WTC11 (cell line): ENCODE data around the gene EPSTI1. TPM values are rescaled to one million over a fixed set of nuclear protein-coding genes. Genes with fewer than 3 reads are reported as not detected.

Experiments
- ATAC-seq: fragments of 200-7000 bp; cut with Tn5 transposase; 2 replicates; pipeline ENCODE4 v1.10.0; 2021; ENCODE audit warnings: mild to moderate bottlenecking, moderate library complexity
- CTCF ChIA-PET: fragments of 300-600 bp; sonication (Branson Sonifier 250); formaldehyde crosslinking; loops from one replicate; lab custom pipeline; 2021; ENCODE audit warnings: antibody characterized with exemption; lab: Charles Lee
- POLR2A ChIA-PET: fragments of 350-600 bp; sonication (Branson Sonifier 250); formaldehyde crosslinking; loops from one replicate; lab custom pipeline; 2021; ENCODE audit warnings: antibody characterized with exemption; lab: Charles Lee
- DNase-seq: peaks from one replicate; pipeline ENCODE4 v3.0.0; 2021; ENCODE audit warnings: low spot score
- H3K27ac Mint-ChIP-seq: 2 replicates; pipeline ENCODE4 v1.8.0; 2021; ENCODE audit warnings: mixed read lengths
- H3K27me3 Mint-ChIP-seq: 2 replicates; pipeline ENCODE4 v1.8.0; 2021; ENCODE audit warnings: low read depth, mild to moderate bottlenecking, moderate library complexity, mixed read lengths
- H3K36me3 Mint-ChIP-seq: 2 replicates; pipeline ENCODE4 v1.8.0; 2021; ENCODE audit warnings: mixed read lengths
- H3K4me1 Mint-ChIP-seq: 2 replicates; pipeline ENCODE4 v1.8.0; 2022; ENCODE audit warnings: mixed read lengths
- H3K4me3 Mint-ChIP-seq: 2 replicates; pipeline ENCODE4 v1.8.0; 2021; ENCODE audit warnings: mild to moderate bottlenecking, moderate library complexity, mixed read lengths
- H3K9me3 Mint-ChIP-seq: 2 replicates; pipeline ENCODE4 v1.8.0; 2021; ENCODE audit warnings: mixed read lengths
- CREM ChIP-seq: sonication (generic); formaldehyde crosslinking; IDR thresholded peaks from 2 replicates; pipeline ENCODE4 v1.8.1; 2022; ENCODE audit warnings: mild to moderate bottlenecking, missing genetic modification reagents, moderate library complexity
- JAZF1 ChIP-seq: fragments of 250-450 bp; sonication (Bioruptor Pico); IDR thresholded peaks from 2 replicates; pipeline ENCODE4 v1.9.0; 2021; ENCODE audit warnings: moderate library complexity, mild to moderate bottlenecking, inconsistent platforms
- JUN ChIP-seq: sonication (generic); formaldehyde crosslinking; IDR thresholded peaks from 2 replicates; pipeline ENCODE4 v1.8.0; 2023; ENCODE audit warnings: mild to moderate bottlenecking, missing genetic modification reagents
- MXD4 ChIP-seq: fragments of 250-450 bp; sonication (Bioruptor Pico); IDR thresholded peaks from 2 replicates; pipeline ENCODE4 v1.8.0; 2021; ENCODE audit warnings: mild to moderate bottlenecking, moderate library complexity, borderline replicate concordance
- MYBL2 ChIP-seq: sonication (generic); formaldehyde crosslinking; IDR thresholded peaks from 2 replicates; pipeline ENCODE4 v1.8.1; 2023; ENCODE audit warnings: mild to moderate bottlenecking, moderate library complexity, missing genetic modification reagents
- SOX15 ChIP-seq: fragments of 250-450 bp; sonication (Bioruptor Pico); IDR thresholded peaks from 2 replicates; pipeline ENCODE4 v1.9.0; 2021; ENCODE audit warnings: mild to moderate bottlenecking
- TEAD4 ChIP-seq: sonication (generic); formaldehyde crosslinking; IDR thresholded peaks from 2 replicates; pipeline ENCODE4 v1.8.0; 2022; ENCODE audit warnings: mild to moderate bottlenecking, missing genetic modification reagents
- ZBTB43 ChIP-seq: sonication (generic); formaldehyde crosslinking; IDR thresholded peaks from 2 replicates; pipeline ENCODE4 v1.8.1; 2023; ENCODE audit warnings: mild to moderate bottlenecking, missing genetic modification reagents
- ZNF396 ChIP-seq: fragments of 250-450 bp; sonication (Bioruptor Pico); IDR thresholded peaks from 2 replicates; pipeline ENCODE4 v1.8.0; 2021; ENCODE audit warnings: mild to moderate bottlenecking, moderate library complexity, borderline replicate concordance
- total RNA-seq: library from RNA; stranded (reverse); gene quantifications from 3 replicates; pipeline ENCODE4 v1.2.3, GENCODE V29; 2021
- TF ChIP-seq, protein P1 (sequence below): sonication (generic); formaldehyde crosslinking; IDR thresholded peaks from 2 replicates; pipeline ENCODE4 v1.8.1; 2023; ENCODE audit warnings: mild to moderate bottlenecking, missing genetic modification reagents, borderline replicate concordance
- TF ChIP-seq, protein P2 (sequence below): sonication (generic); formaldehyde crosslinking; IDR thresholded peaks from 2 replicates; pipeline ENCODE4 v1.8.1; 2022; ENCODE audit warnings: mild to moderate bottlenecking, missing genetic modification reagents, moderate library complexity, borderline replicate concordance
- TF ChIP-seq, protein P3 (sequence below): sonication (generic); formaldehyde crosslinking; IDR thresholded peaks from 2 replicates; pipeline ENCODE4 v1.8.1; 2022; ENCODE audit warnings: missing genetic modification reagents, borderline replicate concordance
- TF ChIP-seq, protein P4 (sequence below): sonication (generic); formaldehyde crosslinking; IDR thresholded peaks from 2 replicates; pipeline ENCODE4 v1.8.0; 2022; ENCODE audit warnings: mild to moderate bottlenecking, missing genetic modification reagents

Gene EPSTI1
- total RNA-seq, 1 experiment from 2014 or later, result 2.1 TPM

DNA sequence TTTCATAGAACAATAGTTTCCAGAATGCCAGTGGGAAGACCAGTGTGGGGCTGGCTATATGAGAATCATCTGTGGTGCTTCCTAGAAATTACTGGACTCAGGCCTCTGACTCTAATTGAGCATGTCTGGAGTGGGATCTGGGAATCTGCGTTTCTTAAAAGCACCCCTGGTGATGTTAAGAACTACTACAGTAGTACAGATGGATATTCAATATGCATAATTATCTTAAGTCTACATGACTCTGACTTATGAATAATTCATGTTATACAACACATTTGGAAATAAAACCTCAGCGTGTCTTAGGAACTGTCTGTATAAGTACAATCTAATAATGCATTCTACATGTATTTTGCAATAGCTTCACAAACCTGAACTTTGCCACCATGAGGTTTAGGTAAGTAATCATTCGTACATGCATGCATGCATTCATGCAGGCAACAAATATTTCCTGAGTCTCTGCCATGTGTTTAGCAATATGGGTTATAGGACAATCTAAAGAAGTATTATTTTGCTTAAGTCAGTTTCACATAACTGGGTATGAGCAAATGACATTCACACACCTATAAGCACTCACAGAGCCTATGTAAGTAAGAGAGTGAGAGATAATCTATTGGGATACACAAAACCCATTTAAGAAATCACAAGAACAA, 62.0 kb downstream of the EPSTI1 start:
- no peak overlapping the region for H3K4me3 Mint-ChIP-seq
- H3K4me1 Mint-ChIP-seq, result peaks cover under 1% of the 10 kb centered on the region; the same call in 1 of the 2 replicates
- ChIA-PET POLR2A (no interaction called here), CTCF (no interaction called here)
- no peak overlapping the region for H3K27ac Mint-ChIP-seq
- peaks cover 13% of the 10 kb centered on the region for H3K9me3 Mint-ChIP-seq
- ATAC-seq, result no peak
- no peaks in the 10 kb centered on the region for H3K36me3 Mint-ChIP-seq
- TF ChIP-seq SOX15 (CRISPR knock-in tag) (no peak), ZNF396 (CRISPR knock-in tag) (no peak), ZBTB43 (no peak), MXD4 (CRISPR knock-in tag) (no peak)
- DNase-seq, result no peak
- H3K27me3 Mint-ChIP-seq, result no peaks in the 10 kb centered on the region

DNA sequence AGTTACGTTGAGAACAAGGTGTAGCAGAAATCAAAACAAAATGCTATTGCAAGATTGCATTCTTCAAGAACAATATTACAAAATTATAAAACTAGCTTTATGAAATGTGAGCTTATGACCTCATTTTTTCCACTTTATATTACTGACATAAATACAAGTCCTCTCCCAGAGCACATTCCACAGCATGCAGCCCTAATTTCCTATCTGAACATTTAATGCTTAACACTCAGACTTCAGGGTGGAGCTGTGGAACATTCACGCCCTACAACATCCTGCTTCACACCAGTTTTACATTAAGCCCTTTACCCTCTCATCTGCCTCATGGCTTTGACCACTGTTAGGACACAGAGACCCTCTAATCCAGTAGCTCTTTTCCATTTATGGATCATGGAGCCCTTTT, 65.5 kb downstream of the EPSTI1 start:
- ATAC-seq, result no peak
- POLR2A ChIA-PET, result no interaction called here

GRCh38 chr13:42926043-42926442, 66.0 kb downstream of the EPSTI1 start:
- Mint-ChIP-seq H3K27ac (no peak overlapping the region), H3K36me3 (no peaks in the 10 kb centered on the region), H3K27me3 (no peaks in the 10 kb centered on the region), H3K9me3 (peaks cover 13% of the 10 kb centered on the region), H3K4me1 (peaks cover 2% of the 10 kb centered on the region; the same call in 1 of the 2 replicates), H3K4me3 (no peak overlapping the region)
- no peak for DNase-seq
- ChIA-PET CTCF (interaction anchor here (0.5 kb wide), 1 partner anchor 42 kb away, joined by 3 read pairs; no protein-coding TSS in a partner anchor), POLR2A (no interaction called here)
- ATAC-seq, result no peak
- TF ChIP-seq CREM (CRISPR knock-in tag), result no peak
- no peak for TF ChIP-seq JUN
- TF ChIP-seq, protein P1, sequence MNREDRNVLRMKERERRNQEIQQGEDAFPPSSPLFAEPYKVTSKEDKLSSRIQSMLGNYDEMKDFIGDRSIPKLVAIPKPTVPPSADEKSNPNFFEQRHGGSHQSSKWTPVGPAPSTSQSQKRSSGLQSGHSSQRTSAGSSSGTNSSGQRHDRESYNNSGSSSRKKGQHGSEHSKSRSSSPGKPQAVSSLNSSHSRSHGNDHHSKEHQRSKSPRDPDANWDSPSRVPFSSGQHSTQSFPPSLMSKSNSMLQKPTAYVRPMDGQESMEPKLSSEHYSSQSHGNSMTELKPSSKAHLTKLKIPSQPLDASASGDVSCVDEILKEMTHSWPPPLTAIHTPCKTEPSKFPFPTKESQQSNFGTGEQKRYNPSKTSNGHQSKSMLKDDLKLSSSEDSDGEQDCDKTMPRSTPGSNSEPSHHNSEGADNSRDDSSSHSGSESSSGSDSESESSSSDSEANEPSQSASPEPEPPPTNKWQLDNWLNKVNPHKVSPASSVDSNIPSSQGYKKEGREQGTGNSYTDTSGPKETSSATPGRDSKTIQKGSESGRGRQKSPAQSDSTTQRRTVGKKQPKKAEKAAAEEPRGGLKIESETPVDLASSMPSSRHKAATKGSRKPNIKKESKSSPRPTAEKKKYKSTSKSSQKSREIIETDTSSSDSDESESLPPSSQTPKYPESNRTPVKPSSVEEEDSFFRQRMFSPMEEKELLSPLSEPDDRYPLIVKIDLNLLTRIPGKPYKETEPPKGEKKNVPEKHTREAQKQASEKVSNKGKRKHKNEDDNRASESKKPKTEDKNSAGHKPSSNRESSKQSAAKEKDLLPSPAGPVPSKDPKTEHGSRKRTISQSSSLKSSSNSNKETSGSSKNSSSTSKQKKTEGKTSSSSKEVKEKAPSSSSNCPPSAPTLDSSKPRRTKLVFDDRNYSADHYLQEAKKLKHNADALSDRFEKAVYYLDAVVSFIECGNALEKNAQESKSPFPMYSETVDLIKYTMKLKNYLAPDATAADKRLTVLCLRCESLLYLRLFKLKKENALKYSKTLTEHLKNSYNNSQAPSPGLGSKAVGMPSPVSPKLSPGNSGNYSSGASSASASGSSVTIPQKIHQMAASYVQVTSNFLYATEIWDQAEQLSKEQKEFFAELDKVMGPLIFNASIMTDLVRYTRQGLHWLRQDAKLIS (CRISPR knock-in tag), result no peak
- no peak for TF ChIP-seq SOX15 (CRISPR knock-in tag)

More for the DNA sequence above, 65.5 kb downstream of the EPSTI1 start:
- CTCF ChIA-PET, result interaction anchor here (0.5 kb wide), 1 partner anchor 42 kb away, joined by 3 read pairs; no protein-coding TSS in a partner anchor
- peaks cover 13% of the 10 kb centered on the region for H3K9me3 Mint-ChIP-seq
- H3K27me3 Mint-ChIP-seq, result no peaks in the 10 kb centered on the region
- H3K36me3 Mint-ChIP-seq, result no peaks in the 10 kb centered on the region
- TF ChIP-seq TEAD4 (CRISPR knock-in tag) (no peak), ZBTB43 (no peak), ZNF396 (CRISPR knock-in tag) (no peak), CREM (CRISPR knock-in tag) (no peak), MYBL2 (CRISPR knock-in tag) (no peak), JAZF1 (CRISPR knock-in tag) (no peak)
- TF ChIP-seq, protein P2, sequence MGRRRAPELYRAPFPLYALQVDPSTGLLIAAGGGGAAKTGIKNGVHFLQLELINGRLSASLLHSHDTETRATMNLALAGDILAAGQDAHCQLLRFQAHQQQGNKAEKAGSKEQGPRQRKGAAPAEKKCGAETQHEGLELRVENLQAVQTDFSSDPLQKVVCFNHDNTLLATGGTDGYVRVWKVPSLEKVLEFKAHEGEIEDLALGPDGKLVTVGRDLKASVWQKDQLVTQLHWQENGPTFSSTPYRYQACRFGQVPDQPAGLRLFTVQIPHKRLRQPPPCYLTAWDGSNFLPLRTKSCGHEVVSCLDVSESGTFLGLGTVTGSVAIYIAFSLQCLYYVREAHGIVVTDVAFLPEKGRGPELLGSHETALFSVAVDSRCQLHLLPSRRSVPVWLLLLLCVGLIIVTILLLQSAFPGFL, result no peak
- TF ChIP-seq, protein P3, sequence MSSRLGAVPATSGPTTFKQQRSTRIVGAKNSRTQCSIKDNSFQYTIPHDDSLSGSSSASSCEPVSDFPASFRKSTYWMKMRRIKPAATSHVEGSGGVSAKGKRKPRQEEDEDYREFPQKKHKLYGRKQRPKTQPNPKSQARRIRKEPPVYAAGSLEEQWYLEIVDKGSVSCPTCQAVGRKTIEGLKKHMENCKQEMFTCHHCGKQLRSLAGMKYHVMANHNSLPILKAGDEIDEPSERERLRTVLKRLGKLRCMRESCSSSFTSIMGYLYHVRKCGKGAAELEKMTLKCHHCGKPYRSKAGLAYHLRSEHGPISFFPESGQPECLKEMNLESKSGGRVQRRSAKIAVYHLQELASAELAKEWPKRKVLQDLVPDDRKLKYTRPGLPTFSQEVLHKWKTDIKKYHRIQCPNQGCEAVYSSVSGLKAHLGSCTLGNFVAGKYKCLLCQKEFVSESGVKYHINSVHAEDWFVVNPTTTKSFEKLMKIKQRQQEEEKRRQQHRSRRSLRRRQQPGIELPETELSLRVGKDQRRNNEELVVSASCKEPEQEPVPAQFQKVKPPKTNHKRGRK (CRISPR knock-in tag), result no peak
- TF ChIP-seq, protein P4, sequence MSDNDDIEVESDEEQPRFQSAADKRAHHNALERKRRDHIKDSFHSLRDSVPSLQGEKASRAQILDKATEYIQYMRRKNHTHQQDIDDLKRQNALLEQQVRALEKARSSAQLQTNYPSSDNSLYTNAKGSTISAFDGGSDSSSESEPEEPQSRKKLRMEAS (CRISPR knock-in tag), result no peak
- H3K4me1 Mint-ChIP-seq, result peaks cover 2% of the 10 kb centered on the region; the same call in 1 of the 2 replicates
- no peak for DNase-seq
- H3K4me3 Mint-ChIP-seq, result no peak overlapping the region
- H3K27ac Mint-ChIP-seq, result no peak overlapping the region
